Mucosa of descending colon (tissue), 3 donors: Measurements from ENCODE around the gene TUBB2B. TPM values are rescaled to one million over a fixed set of nuclear protein-coding genes. Genes with fewer than 3 reads are reported as not detected.

ENCODE experiments used
- ATAC-seq: fragments of 200-7000 bp; cut with Tn5 transposase; one replicate; pipeline ENCODE4 v1.9.1; 2020; ENCODE audit warnings: mild to moderate bottlenecking, moderate library complexity
- DNase-seq, 3 donors: peaks; one replicate each; pipeline ENCODE4 v3.0.0-alpha.2; 2020
- H3K36me3 ChIP-seq: fragments of 200-600 bp; one replicate; pipeline ENCODE4 v1.8.0; 2021; ENCODE audit warnings: low read depth, mild to moderate bottlenecking
- H3K4me1 ChIP-seq: fragments of 200-600 bp; one replicate; pipeline ENCODE4 v1.8.0; 2021; ENCODE audit warnings: low read depth, mild to moderate bottlenecking
- H3K4me3 ChIP-seq: fragments of 200-600 bp; one replicate; pipeline ENCODE4 v1.8.0; 2021; ENCODE audit warnings: mild to moderate bottlenecking
- H3K9me3 ChIP-seq: fragments of 200-600 bp; one replicate; pipeline ENCODE4 v1.8.0; 2021; ENCODE audit warnings: mild to moderate bottlenecking
- intact Hi-C, 2 donors: fragments of 100-400 bp; cut with DNase I in 1 of 2; cut with micrococcal nuclease in 1 of 2; formaldehyde crosslinking; loops; one replicate each; pipeline versions ENCODE4 v1.11.0 to v1.11.1; 2022; cut with DNase I, micrococcal nuclease
- total RNA-seq, 3 donors: library from RNA; stranded (reverse); fragmentation: NEBNext Ultra II Directional in 2 of 3; extraction: Animal tissue kit (Norgen Biotek cat#: 25700) in 2 of 3; gene quantifications; one replicate each; pipeline versions ENCODE4 v1.2.1 to v1.2.4, GENCODE V29; 2021 to 2023
- TF ChIP-seq, protein P1 (sequence below): fragments of 200-600 bp; IDR thresholded peaks from one replicate; pipeline ENCODE4 v1.8.0; 2022; ENCODE audit warnings: antibody characterized with exemption, mild to moderate bottlenecking
- donor health status: DM: no; HTN: no; CAD: no; lungs with moderate emphysema.
- donor health status: DM: no; HTN: no; CAD: no.
- donor health status: DM: no; HTN: yes; CAD: no.

Gene TUBB2B
- total RNA-seq, 3 donors from 2014 or later: 0.87 to 18.5 (median 3.6) TPM

DNA sequence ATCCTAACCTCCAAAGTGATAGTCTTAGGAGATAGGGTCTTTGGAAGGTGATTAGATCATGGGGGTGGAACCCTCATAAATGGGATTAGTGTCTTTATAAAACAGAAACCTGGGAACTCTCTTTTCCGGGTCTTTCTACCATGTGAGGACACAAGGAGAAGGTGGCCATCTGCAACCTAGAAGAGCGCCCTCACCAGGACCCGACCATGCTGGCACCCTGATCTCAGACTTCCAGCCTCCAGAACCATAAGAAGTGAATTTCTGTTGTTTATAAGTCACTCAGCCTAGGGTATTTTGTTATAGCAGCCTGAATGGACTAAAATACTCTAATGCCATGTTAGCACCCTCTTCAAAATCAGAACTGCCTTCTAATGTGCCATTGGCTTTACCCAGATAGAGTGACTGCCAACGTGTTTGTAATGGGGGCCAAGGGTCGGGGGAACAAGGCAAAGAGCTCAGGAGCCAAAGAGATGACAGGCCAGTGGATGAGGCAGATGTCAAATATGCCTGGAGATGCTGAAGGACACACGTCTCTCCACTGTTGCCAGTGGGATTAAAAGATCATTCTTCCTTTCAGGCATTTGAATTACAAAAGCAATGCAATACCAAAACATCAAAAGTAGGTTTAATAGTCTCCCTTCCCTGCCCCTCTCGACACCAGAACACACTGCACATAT is 21.0 kb downstream of the TUBB2B start:
- intact Hi-C loops: no loop called here
- no peak for ATAC-seq
- Histone ChIP-seq H3K36me3 (no peaks in the 10 kb centered on the region), H3K9me3 (no peaks in the 10 kb centered on the region), H3K4me1 (no peaks in the 10 kb centered on the region), H3K4me3 (no peak overlapping the region)
- no peak for DNase-seq
- TF ChIP-seq, protein P1, sequence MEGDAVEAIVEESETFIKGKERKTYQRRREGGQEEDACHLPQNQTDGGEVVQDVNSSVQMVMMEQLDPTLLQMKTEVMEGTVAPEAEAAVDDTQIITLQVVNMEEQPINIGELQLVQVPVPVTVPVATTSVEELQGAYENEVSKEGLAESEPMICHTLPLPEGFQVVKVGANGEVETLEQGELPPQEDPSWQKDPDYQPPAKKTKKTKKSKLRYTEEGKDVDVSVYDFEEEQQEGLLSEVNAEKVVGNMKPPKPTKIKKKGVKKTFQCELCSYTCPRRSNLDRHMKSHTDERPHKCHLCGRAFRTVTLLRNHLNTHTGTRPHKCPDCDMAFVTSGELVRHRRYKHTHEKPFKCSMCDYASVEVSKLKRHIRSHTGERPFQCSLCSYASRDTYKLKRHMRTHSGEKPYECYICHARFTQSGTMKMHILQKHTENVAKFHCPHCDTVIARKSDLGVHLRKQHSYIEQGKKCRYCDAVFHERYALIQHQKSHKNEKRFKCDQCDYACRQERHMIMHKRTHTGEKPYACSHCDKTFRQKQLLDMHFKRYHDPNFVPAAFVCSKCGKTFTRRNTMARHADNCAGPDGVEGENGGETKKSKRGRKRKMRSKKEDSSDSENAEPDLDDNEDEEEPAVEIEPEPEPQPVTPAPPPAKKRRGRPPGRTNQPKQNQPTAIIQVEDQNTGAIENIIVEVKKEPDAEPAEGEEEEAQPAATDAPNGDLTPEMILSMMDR: no peak

DNA sequence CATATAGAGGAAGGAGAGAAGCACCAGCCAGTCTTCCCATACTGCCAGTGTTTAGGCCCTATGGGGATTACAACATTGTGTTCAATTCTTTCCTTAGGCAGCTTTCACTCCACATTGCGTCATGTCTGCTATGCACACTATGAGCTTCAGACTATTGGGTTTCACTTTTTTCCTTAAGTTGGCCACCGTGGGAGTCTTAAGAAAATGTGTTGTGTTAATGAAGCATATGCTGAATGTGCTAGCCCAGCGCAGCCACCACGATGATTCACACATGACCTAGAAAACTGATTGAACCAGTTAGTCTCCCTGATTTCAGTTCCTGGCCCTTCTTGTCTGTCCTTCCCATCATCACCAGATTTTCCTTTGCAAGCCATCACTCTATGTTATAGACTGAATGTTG is 21.5 kb downstream of the TUBB2B start:
- no peaks in the 10 kb centered on the region for H3K36me3 ChIP-seq
- DNase-seq (no peak), ATAC-seq (no peak)
- intact Hi-C loops: no loop called here
- H3K9me3 ChIP-seq: no peaks in the 10 kb centered on the region
- TF ChIP-seq, protein P1: no peak
- H3K4me3 ChIP-seq: no peak overlapping the region
- H3K4me1 ChIP-seq: no peaks in the 10 kb centered on the region

DNA sequence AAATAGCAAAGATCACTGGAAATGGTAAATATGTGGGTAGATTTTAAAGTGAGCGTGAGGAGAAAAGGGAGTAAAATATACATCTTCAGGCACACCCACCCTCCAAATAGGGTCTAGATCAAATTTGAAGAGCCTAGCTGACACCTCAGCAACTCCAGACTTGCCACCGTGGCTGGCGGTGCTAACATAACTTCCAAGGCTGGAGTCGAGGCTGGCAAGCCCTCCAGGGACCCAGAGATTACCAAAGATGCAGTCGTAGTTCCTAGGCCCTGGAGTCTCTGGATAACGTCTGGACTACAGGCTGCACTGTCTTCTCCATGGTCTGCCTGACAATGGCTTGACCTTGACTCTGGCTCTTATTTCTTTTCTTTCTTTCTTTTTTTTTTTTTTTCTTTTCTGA is 22.5 kb downstream of the TUBB2B start:
- no peak for DNase-seq
- intact Hi-C loops: no loop called here
- no peak for ATAC-seq
- Histone ChIP-seq H3K9me3 (no peaks in the 10 kb centered on the region), H3K4me3 (no peak overlapping the region), H3K36me3 (no peaks in the 10 kb centered on the region), H3K4me1 (no peaks in the 10 kb centered on the region)
- TF ChIP-seq, protein P1: no peak

DNA sequence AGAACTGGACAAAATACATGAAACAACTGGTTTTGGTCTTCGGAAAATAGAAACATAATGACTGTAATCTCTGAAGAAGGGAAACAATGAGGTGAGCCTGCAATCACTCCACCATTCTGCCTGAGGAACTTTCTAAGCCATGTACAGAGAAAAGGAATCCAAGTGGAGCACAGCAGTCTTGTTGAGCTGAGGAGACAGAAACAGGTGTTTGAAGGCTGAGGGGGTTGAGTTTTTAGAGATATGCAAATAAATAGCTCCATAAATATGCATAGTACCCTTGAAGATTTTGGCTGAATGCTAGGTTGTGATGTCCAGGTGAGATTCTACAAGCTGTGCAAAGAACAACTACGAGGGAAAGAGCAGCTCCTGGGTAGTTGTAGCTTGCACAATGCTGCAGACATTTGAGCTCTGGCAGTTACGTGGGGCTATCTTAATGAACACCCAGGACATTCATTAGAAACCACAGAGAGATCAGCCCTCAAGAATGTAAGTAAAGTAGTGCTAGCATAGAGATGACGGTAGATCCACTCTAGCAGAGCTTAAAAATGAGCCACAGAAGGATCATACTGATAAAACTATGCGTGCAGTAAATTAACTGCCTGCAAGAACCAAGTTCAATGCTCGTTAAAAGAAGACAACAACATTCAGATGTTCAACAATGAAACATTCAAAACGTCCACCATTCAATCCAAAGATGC is 24.3 kb downstream of the TUBB2B start:
- Histone ChIP-seq H3K4me3 (no peak overlapping the region), H3K4me1 (no peaks in the 10 kb centered on the region), H3K36me3 (no peaks in the 10 kb centered on the region), H3K9me3 (no peaks in the 10 kb centered on the region)
- TF ChIP-seq, protein P1: no peak
- DNase-seq (no peak), ATAC-seq (no peak)
- intact Hi-C loops: no loop called here

DNA sequence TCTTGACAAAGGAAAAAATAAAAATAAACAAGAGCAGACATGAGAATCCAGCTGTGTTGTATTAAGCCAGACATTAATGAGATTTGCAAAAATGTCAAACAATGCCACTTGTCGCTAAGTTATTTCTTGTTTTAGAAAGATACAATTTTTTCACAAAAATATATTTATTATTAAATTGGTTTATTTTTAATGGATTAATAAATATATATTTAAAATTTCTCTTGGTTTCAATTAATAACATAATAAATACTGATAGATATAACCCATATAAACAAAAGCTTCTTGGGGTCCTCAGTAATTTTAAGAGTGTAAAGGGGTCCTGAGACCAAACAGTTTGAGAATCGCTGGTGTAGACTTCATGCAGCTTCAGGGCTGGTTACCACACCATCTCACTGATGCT is 26.1 kb downstream of the TUBB2B start:
- ATAC-seq (no peak), DNase-seq (no peak)
- intact Hi-C loops: no loop called here
- H3K36me3 ChIP-seq: no peaks in the 10 kb centered on the region
- TF ChIP-seq, protein P1: no peak
- H3K9me3 ChIP-seq: no peaks in the 10 kb centered on the region
- H3K4me3 ChIP-seq: no peak overlapping the region
- H3K4me1 ChIP-seq: no peaks in the 10 kb centered on the region
